PC-9 (cell line): ENCODE results near the gene PRMT5.

Source experiments
- EZH2 ChIP-seq: fragments of 200-600 bp; sonication (generic); IDR thresholded peaks from 2 replicates; pipeline ENCODE4 v1.8.0; 2017; ENCODE audit warnings: antibody characterized with exemption, low read depth
- TF ChIP-seq, protein P1 (sequence below): fragments of 200-600 bp; sonication (generic); conservative IDR thresholded peaks from 2 replicates; pipeline ENCODE4 v1.6.1; 2017; ENCODE audit warnings: mixed run types, antibody characterized with exemption, mild to moderate bottlenecking, moderate library complexity

DNA sequence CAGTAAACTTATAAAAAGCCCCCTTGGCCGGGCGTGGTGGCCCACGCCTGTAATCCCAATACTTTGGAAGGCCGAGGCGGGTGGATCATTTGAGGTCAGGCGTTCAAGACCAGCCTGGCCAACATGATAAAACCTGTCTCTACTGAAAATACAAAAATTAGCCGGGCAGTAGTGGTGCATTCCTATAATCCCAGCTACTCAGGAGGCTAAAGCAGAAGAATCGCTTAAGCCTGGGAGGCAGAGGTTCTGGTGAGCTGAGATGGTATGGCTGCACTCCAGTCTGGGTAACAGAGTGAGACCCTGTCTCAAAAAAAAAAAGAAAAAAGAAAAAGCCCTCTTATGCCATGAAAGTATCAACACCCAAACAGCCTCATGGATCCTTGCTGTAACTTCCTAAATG, 3.7 kb downstream of the PRMT5 start:
- TF ChIP-seq, protein P1, sequence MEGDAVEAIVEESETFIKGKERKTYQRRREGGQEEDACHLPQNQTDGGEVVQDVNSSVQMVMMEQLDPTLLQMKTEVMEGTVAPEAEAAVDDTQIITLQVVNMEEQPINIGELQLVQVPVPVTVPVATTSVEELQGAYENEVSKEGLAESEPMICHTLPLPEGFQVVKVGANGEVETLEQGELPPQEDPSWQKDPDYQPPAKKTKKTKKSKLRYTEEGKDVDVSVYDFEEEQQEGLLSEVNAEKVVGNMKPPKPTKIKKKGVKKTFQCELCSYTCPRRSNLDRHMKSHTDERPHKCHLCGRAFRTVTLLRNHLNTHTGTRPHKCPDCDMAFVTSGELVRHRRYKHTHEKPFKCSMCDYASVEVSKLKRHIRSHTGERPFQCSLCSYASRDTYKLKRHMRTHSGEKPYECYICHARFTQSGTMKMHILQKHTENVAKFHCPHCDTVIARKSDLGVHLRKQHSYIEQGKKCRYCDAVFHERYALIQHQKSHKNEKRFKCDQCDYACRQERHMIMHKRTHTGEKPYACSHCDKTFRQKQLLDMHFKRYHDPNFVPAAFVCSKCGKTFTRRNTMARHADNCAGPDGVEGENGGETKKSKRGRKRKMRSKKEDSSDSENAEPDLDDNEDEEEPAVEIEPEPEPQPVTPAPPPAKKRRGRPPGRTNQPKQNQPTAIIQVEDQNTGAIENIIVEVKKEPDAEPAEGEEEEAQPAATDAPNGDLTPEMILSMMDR: no peak
- no peak for TF ChIP-seq EZH2
